ENCODE measurements around the gene SLC3A2. TPM values are rescaled to one million over a fixed set of nuclear protein-coding genes. Genes with fewer than 3 reads are reported as not detected.

Gene SLC3A2
- total and polyA plus RNA-seq, 2 of the 13 experiments (the other 11 are each of a cell fraction or from before 2014, with no cell fraction given) = 213 to 226 TPM

GRCh38 chr11:62881579-62882430 lies 1.1 kb downstream of the SLC3A2 start (continued):
- TF ChIP-seq AHDC1 (CRISPR knock-in tag; IDR thresholded peaks at IDR 0.05; ENCODE audit: borderline replicate concordance) (no peak), RBM22 (optimal IDR thresholded peaks at IDR 0.05; ENCODE audit: low read length) (peak; percentile 33), MAZ (IDR thresholded peaks at IDR 0.05; ENCODE audit: borderline replicate concordance, low read depth, low read length) (peak; percentile 44), MAZ (CRISPR knock-in tag; IDR thresholded peaks at IDR 0.05; ENCODE audit: low read depth) (no peak), IRF1 (CRISPR knock-in tag; IDR thresholded peaks at IDR 0.05; ENCODE audit: low read depth) (no peak), TERF1 (CRISPR knock-in tag; IDR thresholded peaks at IDR 0.05) (no peak), ARNT (IDR thresholded peaks at IDR 0.05) (no peak), SP140L (CRISPR knock-in tag; IDR thresholded peaks at IDR 0.05; ENCODE audit: borderline replicate concordance) (no peak), ZFP36L1 (CRISPR knock-in tag; IDR thresholded peaks at IDR 0.05) (no peak), SOX13 (IDR thresholded peaks at IDR 0.05) (no peak), SOX13 (CRISPR knock-in tag; conservative IDR thresholded peaks at IDR 0.05 in 1 of 2, IDR thresholded peaks at IDR 0.05 in 1 of 2) (peak in 1 of 2 experiments; percentile 33; a peak in 1 of 4 replicates), POLR2A (IDR thresholded peaks at IDR 0.05; ENCODE audit: insufficient read depth in 1 of 2, low read depth in 2 of 2, low read length in 2 of 2) (peak in 1 of 2 experiments; percentile 50; a peak in 1 of 4 replicates), ZBTB20 (CRISPR knock-in tag; IDR thresholded peaks at IDR 0.05; ENCODE audit: borderline replicate concordance, low read depth) (no peak), ZBTB8A (CRISPR knock-in tag; IDR thresholded peaks at IDR 0.05; ENCODE audit: borderline replicate concordance, low read depth) (no peak), AFF4 (CRISPR knock-in tag; IDR thresholded peaks at IDR 0.05) (no peak; the same call in 1 of the 2 replicates), FOXA1 (IDR thresholded peaks at IDR 0.05) (no peak), FOXA1 (CRISPR knock-in tag; IDR thresholded peaks at IDR 0.05) (no peak), ZNF761 (CRISPR knock-in tag; conservative IDR thresholded peaks at IDR 0.05) (no peak)
